ENCODE measurements around the gene RALGPS1. TPM values are rescaled to one million over a fixed set of nuclear protein-coding genes. Genes with fewer than 3 reads are reported as not detected.

The RALGPS1 gene
- polyA plus RNA-seq, 4 donors, result 16.6 to 53.3 (median 26.8) TPM

DNA sequence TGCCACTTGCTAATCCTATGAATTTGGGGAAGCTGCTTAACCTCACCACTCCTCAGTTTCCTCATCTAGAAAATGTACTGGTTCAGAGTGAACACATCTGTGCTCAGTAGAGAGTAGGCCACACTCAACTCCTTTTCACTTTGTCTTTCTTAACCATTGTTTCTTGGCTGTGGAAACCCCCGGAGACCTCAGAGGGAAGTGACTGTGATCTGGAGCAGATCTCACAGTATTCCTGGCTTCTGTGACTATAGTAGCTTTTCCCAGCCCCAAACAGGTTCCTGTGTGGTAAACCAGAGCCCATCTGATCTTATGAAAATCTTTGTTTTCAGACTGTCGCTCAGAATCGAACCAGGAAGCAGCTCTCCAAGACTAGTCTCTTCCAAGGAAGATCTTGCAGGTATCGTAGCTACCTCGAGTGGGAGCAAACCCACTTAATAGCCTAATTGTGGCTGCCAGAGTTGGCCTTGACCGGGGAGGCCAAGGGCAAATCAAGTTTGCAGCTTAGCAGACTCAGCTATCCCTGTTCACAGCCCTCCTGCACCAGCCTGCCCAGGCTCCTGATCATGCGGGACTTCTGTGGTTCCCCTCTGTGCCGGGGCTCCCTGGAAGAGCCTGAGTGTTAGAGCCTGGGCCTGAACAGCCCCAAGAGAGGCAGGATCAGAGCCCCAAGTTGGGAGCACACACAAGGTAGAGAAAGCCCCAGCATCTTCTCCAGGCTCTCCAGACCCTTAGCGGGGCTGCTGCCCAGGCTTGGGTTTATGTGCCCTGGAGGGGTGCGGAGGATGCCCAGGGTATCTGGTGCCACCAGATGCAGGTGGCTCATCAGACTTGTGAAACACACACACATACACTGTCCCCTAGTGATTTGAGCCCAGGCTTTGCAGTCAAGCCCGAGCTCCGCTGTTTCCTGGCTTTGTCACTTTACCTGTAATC is 260.1 kb downstream of the RALGPS1 start:
- Histone ChIP-seq H3K4me1 (ENCODE audit: control insufficient read depth in 3 of 3, insufficient read depth in 2 of 3, low read depth in 1 of 3, low read length in 2 of 3) (peaks cover 0 to 10% (median 4%) of the 10 kb centered on the region in 3 donors), H3K9me3 (ENCODE audit: control insufficient read depth in 2 of 2, insufficient read depth in 1 of 2, low read depth in 1 of 2, low read length in 1 of 2) (no peaks in the 10 kb centered on the region), H3K27me3 (ENCODE audit: control insufficient read depth in 3 of 3, insufficient read depth in 3 of 3, low read length in 3 of 3) (no peaks in the 10 kb centered on the region), H3K27ac (ENCODE audit: low read depth in 1 of 3, low read length in 2 of 3) (no peak overlapping the region), H3K4me3 (ENCODE audit: low read depth in 1 of 3, low read length in 3 of 3) (no peak overlapping the region), H3K36me3 (ENCODE audit: control insufficient read depth in 3 of 3, insufficient read depth in 2 of 3, low read depth in 1 of 3, low read length in 3 of 3) (peaks cover 0 to 75% (median 2%) of the 10 kb centered on the region in 3 donors)
- no peak for DNase-seq
- 91 to 93% (median 91%) methylated on average over 12 of the region's 12 CpGs for WGBS, 3 donors
- no peak for FAIRE-seq

DNA sequence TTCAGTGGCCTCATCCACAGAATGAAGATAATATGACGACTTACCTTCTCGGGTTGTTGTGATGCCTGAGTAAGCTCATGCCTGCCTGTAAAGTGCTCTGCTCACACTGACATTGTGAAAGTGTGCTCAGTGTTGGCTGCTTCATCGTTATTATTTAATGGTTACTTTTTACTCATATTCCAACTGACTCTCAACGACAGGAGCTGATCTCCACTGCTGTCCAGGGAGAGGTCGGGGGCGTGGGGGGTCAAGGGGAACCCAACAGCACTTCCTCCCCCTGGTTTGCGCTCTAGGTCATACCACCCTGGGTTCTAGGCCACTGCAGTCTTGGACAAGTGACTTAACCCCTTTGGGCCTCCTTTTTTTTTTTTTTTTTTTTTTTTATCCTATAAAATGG is 260.7 kb downstream of the RALGPS1 start:
- peaks cover 0 to 75% (median 2%) of the 10 kb centered on the region in 3 donors for H3K36me3 ChIP-seq (ENCODE audit: control insufficient read depth in 3 of 3, insufficient read depth in 2 of 3, low read depth in 1 of 3, low read length in 3 of 3)
- WGBS, 3 donors, result 92 to 97% (median 93%) methylated on average over 7 of the region's 7 CpGs
- no peak for FAIRE-seq

GRCh38 chr9:127175764-127176163 is 261.2 kb downstream of the RALGPS1 start:
- 88 to 92% (median 90%) methylated on average over 6 of the region's 6 CpGs for WGBS, 3 donors
- H3K27ac ChIP-seq (ENCODE audit: low read depth in 1 of 3, low read length in 2 of 3), result no peak overlapping the region
- no peaks in the 10 kb centered on the region for H3K9me3 ChIP-seq (ENCODE audit: control insufficient read depth in 2 of 2, insufficient read depth in 1 of 2, low read depth in 1 of 2, low read length in 1 of 2)
- no peak overlapping the region for H3K4me3 ChIP-seq (ENCODE audit: low read depth in 1 of 3, low read length in 3 of 3)
- H3K36me3 ChIP-seq (ENCODE audit: control insufficient read depth in 3 of 3, insufficient read depth in 2 of 3, low read depth in 1 of 3, low read length in 3 of 3), result peaks cover 0 to 77% (median 2%) of the 10 kb centered on the region in 3 donors
- no peaks in the 10 kb centered on the region for H3K27me3 ChIP-seq (ENCODE audit: control insufficient read depth in 3 of 3, insufficient read depth in 3 of 3, low read length in 3 of 3)
- DNase-seq (no peak), FAIRE-seq (no peak)
- peaks cover 0 to 21% (median 5%) of the 10 kb centered on the region in 3 donors for H3K4me1 ChIP-seq (ENCODE audit: control insufficient read depth in 3 of 3, insufficient read depth in 2 of 3, low read depth in 1 of 3, low read length in 2 of 3)

More for the DNA sequence above, 260.7 kb downstream of the RALGPS1 start:
- peaks cover 0 to 16% (median 5%) of the 10 kb centered on the region in 3 donors for H3K4me1 ChIP-seq (ENCODE audit: control insufficient read depth in 3 of 3, insufficient read depth in 2 of 3, low read depth in 1 of 3, low read length in 2 of 3)
- no peak overlapping the region for H3K4me3 ChIP-seq (ENCODE audit: low read depth in 1 of 3, low read length in 3 of 3)
- no peaks in the 10 kb centered on the region for H3K9me3 ChIP-seq (ENCODE audit: control insufficient read depth in 2 of 2, insufficient read depth in 1 of 2, low read depth in 1 of 2, low read length in 1 of 2)
- H3K27me3 ChIP-seq (ENCODE audit: control insufficient read depth in 3 of 3, insufficient read depth in 3 of 3, low read length in 3 of 3), result no peaks in the 10 kb centered on the region
- no peak for DNase-seq
- H3K27ac ChIP-seq (ENCODE audit: low read depth in 1 of 3, low read length in 2 of 3), result no peak overlapping the region

- Histone ChIP-seq H3K27ac (ENCODE audit: low read depth in 1 of 3, low read length in 2 of 3) (no peak overlapping the region), H3K9me3 (ENCODE audit: control insufficient read depth in 2 of 2, insufficient read depth in 1 of 2, low read depth in 1 of 2, low read length in 1 of 2) (no peaks in the 10 kb centered on the region), H3K27me3 (ENCODE audit: control insufficient read depth in 3 of 3, insufficient read depth in 3 of 3, low read length in 3 of 3) (no peaks in the 10 kb centered on the region), H3K4me3 (ENCODE audit: low read depth in 1 of 3, low read length in 3 of 3) (no peak overlapping the region), H3K4me1 (ENCODE audit: control insufficient read depth in 3 of 3, insufficient read depth in 2 of 3, low read depth in 1 of 3, low read length in 2 of 3) (peaks cover 0 to 25% (median 5%) of the 10 kb centered on the region in 3 donors), H3K36me3 (ENCODE audit: control insufficient read depth in 3 of 3, insufficient read depth in 2 of 3, low read depth in 1 of 3, low read length in 3 of 3) (peaks cover 0 to 85% (median 2%) of the 10 kb centered on the region in 3 donors)
- DNase-seq, result no peak
- 93 to 98% (median 94%) methylated on average over 3 of the region's 3 CpGs for WGBS, 3 donors
- FAIRE-seq, result no peak
These were observed 262.0 kb downstream of the RALGPS1 start for GRCh38 chr9:127176631-127177030.

DNA sequence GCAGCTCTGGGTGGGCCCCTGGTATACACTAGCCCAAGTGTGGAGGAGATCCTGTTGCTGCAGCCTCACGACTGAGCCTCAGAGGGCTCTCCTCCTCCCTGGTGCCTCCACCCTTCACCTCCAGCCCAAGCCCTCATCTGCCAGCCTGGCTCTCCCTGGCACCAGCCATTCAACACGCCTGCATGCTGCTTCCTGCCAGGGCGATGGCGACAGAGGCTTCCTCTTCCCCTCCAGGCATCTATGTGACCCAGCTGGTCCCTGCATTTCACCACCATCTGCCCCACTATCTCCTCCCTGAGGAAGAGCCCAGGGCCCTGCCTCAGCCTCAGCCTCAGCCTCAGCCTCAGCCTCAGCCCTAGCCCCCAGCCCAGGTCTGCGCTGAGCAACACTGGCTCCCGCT is 262.6 kb downstream of the RALGPS1 start:
- H3K4me1 ChIP-seq (ENCODE audit: control insufficient read depth in 3 of 3, insufficient read depth in 2 of 3, low read depth in 1 of 3, low read length in 2 of 3), result peaks cover 0 to 25% (median 5%) of the 10 kb centered on the region in 3 donors
- H3K4me3 ChIP-seq (ENCODE audit: low read depth in 1 of 3, low read length in 3 of 3), result no peak overlapping the region
- H3K27ac ChIP-seq (ENCODE audit: low read depth in 1 of 3, low read length in 2 of 3), result no peak overlapping the region
- DNase-seq (no peak), FAIRE-seq (no peak)
- 87 to 95% (median 94%) methylated on average over 5 to 6 of the region's 6 CpGs for WGBS, 3 donors
- no peaks in the 10 kb centered on the region for H3K27me3 ChIP-seq (ENCODE audit: control insufficient read depth in 3 of 3, insufficient read depth in 3 of 3, low read length in 3 of 3)
- no peaks in the 10 kb centered on the region for H3K9me3 ChIP-seq (ENCODE audit: control insufficient read depth in 2 of 2, insufficient read depth in 1 of 2, low read depth in 1 of 2, low read length in 1 of 2)
- peaks cover 0 to 85% (median 2%) of the 10 kb centered on the region in 3 donors for H3K36me3 ChIP-seq (ENCODE audit: control insufficient read depth in 3 of 3, insufficient read depth in 2 of 3, low read depth in 1 of 3, low read length in 3 of 3)

DNA sequence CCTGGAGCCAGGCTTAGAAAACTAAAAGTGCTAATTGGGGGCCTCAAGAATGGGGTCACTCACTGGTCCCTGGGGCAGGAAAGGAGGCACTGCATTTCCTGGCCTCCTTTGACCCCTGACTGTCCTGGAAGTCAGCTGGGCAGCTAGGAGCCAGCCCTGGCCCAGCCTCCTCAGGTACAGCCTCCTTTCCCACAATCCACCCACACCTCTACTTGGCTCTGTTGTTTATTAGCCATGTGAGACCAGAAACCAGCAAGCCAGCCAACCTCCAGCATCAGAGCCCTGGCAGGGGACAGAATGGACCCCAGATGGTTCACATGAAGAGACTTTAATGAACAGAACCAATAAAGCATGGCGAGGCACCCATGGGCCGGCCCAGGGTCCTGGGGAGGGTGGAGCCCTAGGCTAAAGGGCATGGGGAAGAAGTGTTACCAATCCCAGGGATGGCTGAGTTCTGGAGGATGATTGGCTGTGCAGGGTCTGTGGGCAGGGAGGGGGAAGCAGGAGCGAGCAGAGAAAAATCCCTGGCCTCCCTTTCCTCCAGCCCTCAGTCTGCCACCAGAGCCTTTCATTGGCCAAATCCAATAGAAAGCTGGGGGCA is 263.2 kb downstream of the RALGPS1 start:
- no peaks in the 10 kb centered on the region for H3K9me3 ChIP-seq (ENCODE audit: control insufficient read depth in 2 of 2, insufficient read depth in 1 of 2, low read depth in 1 of 2, low read length in 1 of 2)
- FAIRE-seq, result no peak
- H3K4me1 ChIP-seq (ENCODE audit: control insufficient read depth in 3 of 3, insufficient read depth in 2 of 3, low read depth in 1 of 3, low read length in 2 of 3), result peaks cover 0 to 25% (median 5%) of the 10 kb centered on the region in 3 donors
- DNase-seq, result no peak
- H3K27ac ChIP-seq (ENCODE audit: low read depth in 1 of 3, low read length in 2 of 3), result no peak overlapping the region
- no peak overlapping the region for H3K4me3 ChIP-seq (ENCODE audit: low read depth in 1 of 3, low read length in 3 of 3)
- H3K27me3 ChIP-seq (ENCODE audit: control insufficient read depth in 3 of 3, insufficient read depth in 3 of 3, low read length in 3 of 3), result no peaks in the 10 kb centered on the region
- 88 to 99% (median 90%) methylated on average over 3 of the region's 3 CpGs for WGBS, 3 donors
- peaks cover 0 to 80% (median 2%) of the 10 kb centered on the region in 3 donors for H3K36me3 ChIP-seq (ENCODE audit: control insufficient read depth in 3 of 3, insufficient read depth in 2 of 3, low read depth in 1 of 3, low read length in 3 of 3)

GRCh38 chr9:127178686-127179632 is 264.4 kb downstream of the RALGPS1 start:
- H3K36me3 ChIP-seq (ENCODE audit: control insufficient read depth in 3 of 3, insufficient read depth in 2 of 3, low read depth in 1 of 3, low read length in 3 of 3), result peaks cover 0 to 82% (median 7%) of the 10 kb centered on the region in 3 donors
- no peak overlapping the region for H3K4me3 ChIP-seq (ENCODE audit: low read depth in 1 of 3, low read length in 3 of 3)
- FAIRE-seq, result no peak
- peak overlapping the region in 1 of 3 donors; percentile 82 for H3K27ac ChIP-seq (ENCODE audit: low read depth in 1 of 3, low read length in 2 of 3)
- no peaks in the 10 kb centered on the region for H3K27me3 ChIP-seq (ENCODE audit: control insufficient read depth in 3 of 3, insufficient read depth in 3 of 3, low read length in 3 of 3)
- DNase-seq, result no peak
- no peaks in the 10 kb centered on the region for H3K9me3 ChIP-seq (ENCODE audit: control insufficient read depth in 2 of 2, insufficient read depth in 1 of 2, low read depth in 1 of 2, low read length in 1 of 2)
- H3K4me1 ChIP-seq (ENCODE audit: control insufficient read depth in 3 of 3, insufficient read depth in 2 of 3, low read depth in 1 of 3, low read length in 2 of 3), result peaks cover 0 to 25% (median 5%) of the 10 kb centered on the region in 3 donors
- 79 to 83% (median 82%) methylated on average over 12 of the region's 12 CpGs for WGBS, 3 donors
